ENCODE results near the gene PCK1. TPM values are rescaled to one million over a fixed set of nuclear protein-coding genes. Genes with fewer than 3 reads are reported as not detected.

PCK1 gene
- total RNA-seq, 1 experiment from 2014 or later = not detected

DNA sequence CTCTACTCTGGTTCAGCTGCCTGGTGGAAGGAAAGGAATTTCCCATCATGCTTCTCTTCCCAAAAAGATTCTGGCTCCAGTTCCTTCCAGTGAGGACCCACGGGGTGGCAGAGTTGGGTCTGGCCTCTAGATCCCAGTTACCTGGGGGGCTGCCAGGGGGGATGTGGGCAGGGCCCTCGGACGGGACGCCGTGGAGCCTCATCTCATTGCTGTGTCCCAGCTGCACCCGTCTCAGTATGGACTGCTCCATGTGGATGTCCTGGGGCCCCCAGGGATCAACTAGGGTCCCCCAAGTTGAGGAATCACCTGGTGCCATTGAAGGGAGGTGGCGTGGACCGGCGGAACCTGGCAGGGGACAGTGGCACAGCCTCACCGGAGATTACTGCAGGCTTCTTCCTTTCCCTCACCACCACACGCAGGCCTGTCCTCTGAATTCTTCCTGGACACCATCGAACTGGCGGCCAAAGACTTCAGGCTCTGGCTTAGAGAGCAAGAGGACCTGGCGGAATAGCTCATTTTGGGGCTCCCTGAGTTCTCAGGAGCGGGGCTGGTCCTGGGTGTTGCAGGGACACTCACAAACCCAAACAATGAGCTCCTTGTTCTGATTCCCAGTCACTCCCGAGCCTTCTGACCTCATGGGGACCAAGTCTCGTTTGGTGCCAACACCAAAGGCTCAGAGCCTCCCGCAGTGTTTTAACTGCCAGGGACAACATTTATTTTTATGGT is 50.8 kb downstream of the PCK1 start:
- Histone ChIP-seq H3K9me3 (replicated peaks) (no peaks in the 10 kb centered on the region), H3K4me1 (replicated peaks) (no peaks in the 10 kb centered on the region), H3K36me3 (no peaks in the 10 kb centered on the region), H3K27ac (no peak overlapping the region), H3K27me3 (replicated peaks) (peaks cover 9% of the 10 kb centered on the region), H3K4me3 (no peak overlapping the region)
- DNase-seq (ENCODE audit: low read depth in 1 of 2, low spot score in 2 of 2) = no peak

DNA sequence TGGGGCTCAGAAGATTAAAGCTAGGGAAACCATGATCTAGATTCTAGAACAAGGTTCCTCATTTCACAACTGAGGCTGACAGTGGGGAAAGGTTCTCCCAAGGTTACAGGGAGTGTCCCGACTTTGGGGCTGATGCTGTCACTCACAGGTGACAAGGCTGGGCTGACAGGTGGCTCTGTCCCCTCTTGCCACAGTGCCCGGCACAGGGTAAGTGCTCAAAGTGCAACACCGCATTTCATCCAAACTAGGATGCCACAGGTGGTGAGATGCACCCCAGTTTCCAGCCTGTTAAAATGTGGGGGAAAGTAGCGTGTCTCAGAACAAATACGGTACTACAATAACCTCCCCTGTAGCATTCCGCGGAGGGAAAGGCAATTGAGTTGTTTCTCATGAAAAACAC is 51.5 kb downstream of the PCK1 start:
- Histone ChIP-seq H3K27ac (no peak overlapping the region), H3K9me3 (replicated peaks) (no peaks in the 10 kb centered on the region), H3K4me1 (replicated peaks) (no peaks in the 10 kb centered on the region), H3K4me3 (no peak overlapping the region), H3K36me3 (no peaks in the 10 kb centered on the region), H3K27me3 (replicated peaks) (peaks cover 3% of the 10 kb centered on the region; the same call in 1 of the 2 replicates)
- no peak for DNase-seq (ENCODE audit: low read depth in 1 of 2, low spot score in 2 of 2)

DNA sequence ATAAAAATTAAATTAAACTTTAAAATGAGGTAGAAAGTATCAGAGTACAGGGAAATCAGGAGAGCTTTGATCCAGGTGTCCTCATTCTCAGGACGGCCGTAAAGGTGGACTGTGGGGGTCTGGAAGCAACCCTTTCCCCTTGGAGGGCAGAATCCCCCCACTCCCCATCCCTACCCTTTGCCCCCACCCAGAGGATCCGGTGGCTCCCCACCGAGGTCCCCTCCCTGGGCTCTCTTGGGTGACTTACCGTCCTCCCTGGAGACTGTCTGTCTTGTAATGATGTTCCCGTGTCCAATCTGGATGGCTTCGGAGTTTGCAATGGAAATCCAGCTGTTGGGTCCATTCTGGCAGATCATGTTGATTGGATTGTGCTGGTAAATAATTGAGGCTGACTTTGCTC is 52.0 kb downstream of the PCK1 start:
- Histone ChIP-seq H3K36me3 (no peaks in the 10 kb centered on the region), H3K4me1 (replicated peaks) (no peaks in the 10 kb centered on the region), H3K9me3 (replicated peaks) (no peaks in the 10 kb centered on the region), H3K27ac (no peak overlapping the region), H3K27me3 (replicated peaks) (0 out of 2 replicates have a peak, but pooled peaks cover 3% of the 10 kb centered on the region), H3K4me3 (no peak overlapping the region)
- DNase-seq (ENCODE audit: low read depth in 1 of 2, low spot score in 2 of 2) = no peak

DNA sequence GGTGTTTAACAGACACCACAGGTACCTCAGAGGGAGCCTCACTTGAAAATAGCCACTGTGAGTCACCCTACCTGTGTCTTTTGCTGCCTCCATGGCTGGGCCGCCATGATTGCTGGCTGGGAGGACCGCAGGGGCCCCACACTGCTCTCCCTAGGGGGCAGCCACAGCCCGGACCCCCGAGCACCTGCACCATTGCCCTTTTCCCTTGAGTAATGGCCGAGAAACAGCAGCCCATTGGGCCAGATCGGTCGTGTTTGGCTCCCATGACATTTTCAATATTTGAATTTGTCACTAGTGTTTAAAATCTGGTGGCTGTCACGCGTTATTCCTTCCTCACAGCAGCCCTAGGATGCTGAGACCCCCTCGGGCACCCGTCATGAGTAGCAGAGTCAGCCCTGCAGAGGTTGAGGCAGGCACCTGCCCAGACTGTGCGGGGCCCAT is 52.6 kb downstream of the PCK1 start:
- no peak overlapping the region for H3K27ac ChIP-seq
- no peaks in the 10 kb centered on the region for H3K9me3 ChIP-seq (replicated peaks)
- 0 out of 2 replicates have a peak, but pooled peaks cover 3% of the 10 kb centered on the region for H3K27me3 ChIP-seq (replicated peaks)
- DNase-seq (ENCODE audit: low read depth in 1 of 2, low spot score in 2 of 2) = no peak
- no peak overlapping the region for H3K4me3 ChIP-seq
- no peaks in the 10 kb centered on the region for H3K4me1 ChIP-seq (replicated peaks)
- no peaks in the 10 kb centered on the region for H3K36me3 ChIP-seq

DNA sequence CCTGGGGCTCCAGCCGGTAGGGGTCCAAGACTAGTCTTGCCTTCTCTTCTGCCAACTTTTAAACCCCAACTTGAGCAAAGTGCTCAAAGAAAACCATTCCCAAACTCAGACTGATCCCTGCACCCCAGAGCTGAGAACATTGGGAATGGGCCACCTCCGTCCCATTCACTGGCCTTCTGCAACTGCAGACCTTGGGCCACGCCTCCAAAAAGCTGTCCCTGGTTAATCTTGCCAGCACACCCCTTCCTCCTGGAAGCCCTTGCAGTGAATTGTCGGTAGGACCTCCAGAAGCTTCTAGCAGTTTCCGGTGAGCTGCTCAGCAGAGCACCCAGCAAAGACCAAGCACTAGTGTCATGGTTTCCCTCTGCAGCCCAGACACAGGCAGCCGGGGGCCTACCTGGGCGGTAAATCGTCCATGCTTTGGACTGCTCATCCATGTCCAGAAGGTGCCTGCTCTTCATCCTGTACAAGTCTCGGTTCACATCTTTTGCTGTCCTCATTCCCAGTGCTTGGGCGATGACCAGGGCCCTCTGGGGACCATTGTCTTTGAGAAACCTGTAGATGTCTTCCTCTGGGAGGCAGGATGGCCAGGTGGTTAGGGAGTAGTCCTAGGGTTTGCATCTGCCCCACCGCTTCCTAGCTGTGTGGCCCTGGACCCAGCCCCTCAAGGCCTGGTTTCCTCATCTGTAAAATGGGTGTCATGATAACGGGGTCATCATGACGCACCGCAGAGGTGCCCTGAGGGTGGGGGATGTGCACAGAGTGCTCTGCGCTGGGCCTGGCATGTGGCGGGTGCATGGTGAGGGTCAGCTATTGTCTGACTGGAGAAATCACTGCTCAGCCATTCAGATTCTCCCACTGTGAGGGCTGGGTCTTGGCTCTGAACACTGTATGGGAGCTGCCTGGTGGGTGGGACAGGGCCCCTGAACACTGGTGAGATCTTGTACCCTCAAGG is 53.9 kb downstream of the PCK1 start:
- peak in 1 of 2 experiments; percentile 29 for DNase-seq (ENCODE audit: low read depth in 1 of 2, low spot score in 2 of 2)
- no peak overlapping the region for H3K27ac ChIP-seq
- no peaks in the 10 kb centered on the region for H3K4me1 ChIP-seq (replicated peaks)
- no peaks in the 10 kb centered on the region for H3K36me3 ChIP-seq
- H3K27me3 ChIP-seq (replicated peaks) = peaks cover 12% of the 10 kb centered on the region; the same call in 1 of the 2 replicates
- no peak overlapping the region for H3K4me3 ChIP-seq
- no peaks in the 10 kb centered on the region for H3K9me3 ChIP-seq (replicated peaks)

DNA sequence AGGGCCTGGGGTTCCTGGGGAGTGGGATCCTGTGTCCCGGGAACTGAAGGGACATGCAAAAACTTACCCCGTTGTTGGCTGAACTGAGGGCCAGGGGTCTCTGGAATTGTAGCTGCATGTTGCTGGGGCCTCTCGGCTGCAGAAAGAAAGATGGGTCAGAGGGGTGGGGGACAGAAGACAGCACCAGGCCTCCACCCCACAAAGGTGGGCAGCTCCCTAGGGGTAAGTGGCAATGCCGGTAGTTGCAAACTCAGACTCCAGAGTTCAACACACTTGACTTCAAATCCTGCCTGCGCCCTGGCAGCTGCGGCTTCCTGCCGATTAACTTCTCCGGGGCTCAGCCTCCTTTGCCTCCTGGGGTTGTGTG is 54.5 kb downstream of the PCK1 start:
- Histone ChIP-seq H3K27ac (no peak overlapping the region), H3K36me3 (no peaks in the 10 kb centered on the region), H3K9me3 (replicated peaks) (no peaks in the 10 kb centered on the region), H3K27me3 (replicated peaks) (peaks cover 12% of the 10 kb centered on the region; the same call in 1 of the 2 replicates), H3K4me3 (no peak overlapping the region), H3K4me1 (replicated peaks) (no peaks in the 10 kb centered on the region)
- DNase-seq (ENCODE audit: low read depth in 1 of 2, low spot score in 2 of 2) = peak in 1 of 2 experiments; percentile 24

DNA sequence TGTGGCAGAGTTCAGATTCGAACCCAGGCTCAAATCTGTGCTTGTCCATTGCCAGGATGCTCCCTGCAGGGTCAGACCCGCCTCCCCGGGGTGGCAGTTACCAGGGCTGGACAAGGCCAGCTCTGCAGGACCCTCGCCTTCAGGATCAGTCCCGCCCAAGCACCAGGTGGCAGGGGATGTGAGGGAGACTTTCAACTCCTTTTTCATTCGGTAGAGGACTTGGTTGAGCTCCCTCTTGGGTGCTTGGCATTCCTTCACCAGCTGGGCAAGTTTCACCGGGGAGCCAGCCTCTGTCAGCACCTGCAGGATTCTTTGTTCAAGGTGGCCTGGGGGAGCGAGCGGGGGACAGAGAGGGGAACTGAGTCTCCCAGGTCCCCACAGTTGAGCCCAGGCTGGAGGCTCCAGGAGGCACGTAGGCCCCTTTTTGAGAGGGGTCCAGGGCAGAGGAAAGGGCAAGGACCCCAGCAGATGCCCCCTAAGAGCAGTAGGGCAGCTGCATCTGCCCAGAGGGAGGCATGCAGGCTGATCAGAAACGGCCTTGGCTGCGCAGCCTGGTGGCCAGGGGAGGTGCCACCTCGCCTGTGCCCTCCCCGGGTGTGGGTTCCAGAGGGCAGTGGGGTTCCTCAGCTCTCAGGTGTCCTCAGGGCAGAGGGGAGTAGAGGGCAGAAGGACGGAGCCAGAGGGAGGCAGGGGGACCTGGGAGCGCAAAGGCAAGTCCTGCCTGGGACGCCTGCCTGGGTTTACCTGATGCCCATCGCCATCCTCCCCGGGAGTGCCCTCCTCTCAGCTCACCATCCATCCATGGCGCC is 55.4 kb downstream of the PCK1 start:
- Histone ChIP-seq H3K4me1 (replicated peaks) (no peaks in the 10 kb centered on the region), H3K36me3 (no peaks in the 10 kb centered on the region), H3K4me3 (no peak overlapping the region), H3K27me3 (replicated peaks) (peaks cover 12% of the 10 kb centered on the region; the same call in 1 of the 2 replicates), H3K9me3 (replicated peaks) (no peaks in the 10 kb centered on the region), H3K27ac (no peak overlapping the region)
- peak in 1 of 2 experiments; percentile 40 for DNase-seq (ENCODE audit: low read depth in 1 of 2, low spot score in 2 of 2)

DNA sequence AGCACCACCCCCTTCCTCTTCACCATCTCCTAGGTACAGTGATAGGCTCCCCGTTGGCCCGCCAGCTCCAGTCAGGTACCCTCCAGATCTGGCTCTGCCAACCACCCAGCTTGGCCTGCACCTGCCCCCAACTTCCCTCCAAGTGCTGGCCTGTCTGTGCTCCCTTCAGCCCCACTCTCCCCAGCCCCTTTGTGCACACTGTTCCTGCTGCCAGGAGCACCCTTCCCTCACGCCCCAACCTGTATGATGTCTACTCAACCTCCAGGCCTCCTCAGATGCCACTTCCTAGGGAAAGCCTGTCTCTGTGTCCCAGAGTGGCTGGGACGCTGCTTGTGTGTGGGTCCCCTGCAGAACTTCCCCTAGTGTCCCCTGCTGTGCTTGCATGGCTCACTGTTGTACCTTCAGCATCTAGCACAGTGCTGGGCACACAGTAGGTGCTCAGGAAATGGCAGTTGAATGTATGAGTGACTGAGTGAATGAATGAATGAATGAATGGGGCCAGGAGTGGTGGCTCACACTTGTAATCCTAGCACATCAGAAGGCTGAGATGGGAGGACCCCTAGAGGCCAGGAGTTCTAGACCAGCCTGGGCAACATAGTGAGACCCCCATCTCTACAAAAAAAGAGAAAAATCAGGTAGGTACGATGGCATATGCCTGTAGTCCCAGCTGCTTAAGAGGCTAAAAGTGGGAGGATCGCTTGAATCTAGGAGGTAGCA is 56.3 kb downstream of the PCK1 start:
- no peak overlapping the region for H3K4me3 ChIP-seq
- H3K36me3 ChIP-seq = no peaks in the 10 kb centered on the region
- H3K9me3 ChIP-seq (replicated peaks) = no peaks in the 10 kb centered on the region
- H3K27ac ChIP-seq = no peak overlapping the region
- no peaks in the 10 kb centered on the region for H3K4me1 ChIP-seq (replicated peaks)
- DNase-seq (ENCODE audit: low read depth in 1 of 2, low spot score in 2 of 2) = peak in 1 of 2 experiments; percentile 35
- peaks cover 12% of the 10 kb centered on the region; the same call in 1 of the 2 replicates for H3K27me3 ChIP-seq (replicated peaks)

Other genes starting within 250 kb of the PCK1 start
- not detected in 2 replicates for gene SPO11, start 231.3 kb upstream of the PCK1 start, total RNA-seq (2014; rRNA removed; shearing (Covaris generic))
- gene RAE1, start 209.9 kb upstream of the PCK1 start, total RNA-seq (2014; rRNA removed; shearing (Covaris generic)) = 67.2 and 99.7 TPM in 2 replicates
- gene RBM38, start 169.7 kb upstream of the PCK1 start, total RNA-seq (2014; rRNA removed; shearing (Covaris generic)) = 14.1 and 20.8 TPM in 2 replicates
- not detected in 2 replicates for gene CTCFL, start 36.0 kb upstream of the PCK1 start, total RNA-seq (2014; rRNA removed; shearing (Covaris generic))
- not detected in 2 replicates for gene ZBP1, start 59.3 kb downstream of the PCK1 start, total RNA-seq (2014; rRNA removed; shearing (Covaris generic))
- gene PMEPA1, start 148.9 kb downstream of the PCK1 start, total RNA-seq (2014; rRNA removed; shearing (Covaris generic)) = 4.9 and 13.9 TPM in 2 replicates